Measurements from ENCODE around the gene MINK1. TPM values are rescaled to one million over a fixed set of nuclear protein-coding genes. Genes with fewer than 3 reads are reported as not detected.

Gene MINK1
- total RNA-seq, 1 donor from 2014 or later: 45.6 TPM

GRCh38 chr17:4937553-4937952 is 104.4 kb downstream of the MINK1 start:
- no peak for DNase-seq (ENCODE audit: low spot score in 2 of 2)
- Histone ChIP-seq H3K27ac (no peak overlapping the region), H3K9me3 (no peaks in the 10 kb centered on the region), H3K36me3 (peaks cover 18 to 29% of the 10 kb centered on the region in 2 donors), H3K4me3 (no peak overlapping the region), H3K27me3 (no peaks in the 10 kb centered on the region), H3K4me1 (peaks cover 11 to 22% of the 10 kb centered on the region in 2 donors)
- intact Hi-C loops (cut with DNase I): no loop called here
- TF ChIP-seq CTCF (IDR thresholded peaks at IDR 0.05): no peak

GRCh38 chr17:4938069-4938491 is 104.9 kb downstream of the MINK1 start:
- intact Hi-C loops (cut with DNase I): loop anchor here (2.0 kb wide), 1 partner anchor 35 kb away; the partner anchor contains the start of gene CHRNE
- Histone ChIP-seq H3K4me1 (peaks cover 11 to 22% of the 10 kb centered on the region in 2 donors), H3K27me3 (no peaks in the 10 kb centered on the region), H3K4me3 (no peak overlapping the region), H3K36me3 (peaks cover 21 to 34% of the 10 kb centered on the region in 2 donors), H3K27ac (peak overlapping the region in 1 of 2 donors; percentile 92), H3K9me3 (no peaks in the 10 kb centered on the region)
- DNase-seq (ENCODE audit: low spot score in 2 of 2): no peak
- no peak for TF ChIP-seq CTCF (IDR thresholded peaks at IDR 0.05)

- H3K9me3 ChIP-seq: no peaks in the 10 kb centered on the region
- intact Hi-C loops (cut with DNase I): loop anchor here (1.0 to 2.0 kb wide), 2 partner anchors 36 to 58 kb away; partner anchors contain the start of genes CHRNE, INCA1 and KIF1C
- peak overlapping the region; percentile 79 to 82 for H3K4me3 ChIP-seq
- peaks cover 11 to 22% of the 10 kb centered on the region in 2 donors for H3K4me1 ChIP-seq
- H3K27me3 ChIP-seq: no peaks in the 10 kb centered on the region
- peak overlapping the region; percentile 88 to 92 for H3K27ac ChIP-seq
- no peak for TF ChIP-seq CTCF (IDR thresholded peaks at IDR 0.05)
- peaks cover 29 to 41% of the 10 kb centered on the region in 2 donors for H3K36me3 ChIP-seq
- DNase-seq (ENCODE audit: low spot score in 2 of 2): no peak
Measured at GRCh38 chr17:4938688-4939545, 105.8 kb downstream of the MINK1 start.

GRCh38 chr17:4939546-4939795 is 106.3 kb downstream of the MINK1 start:
- peaks cover 34 to 46% of the 10 kb centered on the region in 2 donors for H3K36me3 ChIP-seq
- TF ChIP-seq CTCF (IDR thresholded peaks at IDR 0.05): no peak
- peaks cover 11 to 27% of the 10 kb centered on the region in 2 donors for H3K4me1 ChIP-seq
- H3K27me3 ChIP-seq: no peaks in the 10 kb centered on the region
- intact Hi-C loops (cut with DNase I): loop anchor here (1.0 to 2.0 kb wide), 2 partner anchors 37 to 58 kb away; partner anchors contain the start of genes CHRNE, INCA1 and KIF1C
- H3K9me3 ChIP-seq: no peaks in the 10 kb centered on the region
- peak overlapping the region; percentile 79 to 82 for H3K4me3 ChIP-seq
- H3K27ac ChIP-seq: peak overlapping the region; percentile 88 to 92
- peak in 1 of 2 donors; percentile 70 for DNase-seq (ENCODE audit: low spot score in 2 of 2)

GRCh38 chr17:4939796-4940554 is 106.8 kb downstream of the MINK1 start, which contains the start of the genes RNF167 and SLC25A11:
Gene RNF167 (plus strand): TSS chr17:4940268. CDS start chr17:4940910, 642 bp downstream.
Gene SLC25A11 (minus strand): TSS chr17:4940046. CDS start chr17:4939910, 136 bp downstream.
- TF ChIP-seq CTCF (IDR thresholded peaks at IDR 0.05): no peak
- Histone ChIP-seq H3K9me3 (no peaks in the 10 kb centered on the region), H3K27me3 (no peaks in the 10 kb centered on the region), H3K36me3 (peaks cover 39 to 51% of the 10 kb centered on the region in 2 donors), H3K4me3 (peak within 1 kb of the TSS; percentile 79 to 82), H3K27ac (peak within 1 kb of the TSS; percentile 88 to 92), H3K4me1 (peaks cover 11 to 32% of the 10 kb centered on the region in 2 donors)
- DNase-seq (ENCODE audit: low spot score in 2 of 2): peak; percentile 91 to 98
- intact Hi-C loops (cut with DNase I): loop anchor here (1.0 to 5.0 kb wide), 5 partner anchors 8 to 57 kb away; partner anchors contain the start of genes CAMTA2, CHRNE, INCA1 and KIF1C
